Esophagus muscularis mucosa (tissue), 4 donors: ENCODE data around the gene MVB12B. TPM values are rescaled to one million over a fixed set of nuclear protein-coding genes. Genes with fewer than 3 reads are reported as not detected.

ENCODE experiments used
- DNase-seq: peaks from one replicate; pipeline ENCODE4 v3.0.0-alpha.2; 2017; ENCODE audit errors: extremely low spot score
- H3K27ac ChIP-seq, 4 donors: fragments of 200-600 bp; sonication (generic); replicated peaks in 1 of 4; 1 replicate in 3 of 4; 2 replicates in 1 of 4; pipeline ENCODE4 v1.5.1; 2016 to 2019; ENCODE audit warnings: mild to moderate bottlenecking in 1 of 4
- H3K27me3 ChIP-seq, 4 donors: fragments of 200-600 bp; sonication (generic); one replicate each; pipeline versions ENCODE4 v1.5.1 to v1.6.0; 2016 to 2019
- H3K36me3 ChIP-seq, 4 donors: fragments of 200-600 bp; sonication (generic); one replicate each; pipeline ENCODE4 v1.5.1; 2016 to 2019
- H3K4me1 ChIP-seq, 4 donors: fragments of 200-600 bp; sonication (generic); one replicate each; pipeline ENCODE4 v1.5.1; 2016 to 2019
- H3K4me3 ChIP-seq, 4 donors: fragments of 200-600 bp; sonication (generic); 1 replicate in 2 of 4; 2 replicates in 2 of 4; pipeline ENCODE4 v1.5.1; 2016 to 2019; ENCODE audit warnings: mild to moderate bottlenecking in 4 of 4, moderate library complexity in 1 of 4
- H3K9me3 ChIP-seq, 4 donors: fragments of 200-600 bp; sonication (generic); 1 replicate in 3 of 4; 2 replicates in 1 of 4; pipeline ENCODE4 v1.5.1; 2016 to 2019
- CTCF ChIP-seq, 3 experiments: fragments of 200-600 bp in 2 of 3; fragments of 450-650 bp in 1 of 3; sonication (generic) in 2 of 3; IDR thresholded peaks; one replicate each; pipeline ENCODE4 v1.5.1; 2017 to 2019; ENCODE audit warnings: antibody characterized with exemption in 3 of 3, mild to moderate bottlenecking in 2 of 3, moderate library complexity in 1 of 3
- EP300 ChIP-seq: sonication (generic); formaldehyde crosslinking; IDR thresholded peaks from one replicate; pipeline ENCODE4 v1.6.1; 2017; ENCODE audit warnings: antibody characterized with exemption
- POLR2A ChIP-seq: fragments of 450-650 bp; IDR thresholded peaks from one replicate; pipeline ENCODE4 v1.6.1; 2017; ENCODE audit warnings: antibody characterized with exemption, moderate library complexity, mild to moderate bottlenecking, low read depth
- POLR2AphosphoS5 ChIP-seq, 2 donors: sonication (generic); formaldehyde crosslinking; IDR thresholded peaks; one replicate each; pipeline ENCODE4 v1.6.1; 2017; ENCODE audit warnings: antibody characterized with exemption in 2 of 2
- WGBS: methylation state at CpG from one replicate; pipeline ENCODE4 v1.1.5; 2018; 5-methylcytosine and 5-hydroxymethylcytosine counted together
- intact Hi-C: fragments of 100-400 bp; cut with DNase I; formaldehyde crosslinking; loops from one replicate; pipeline ENCODE4 v1.15.1; 2023
- total RNA-seq, 4 donors: library from RNA; depleted of rRNA; stranded (reverse); fragments of >200 nt; gene quantifications; one replicate each; pipeline versions ENCODE4 v1.1.0 to v1.2.1, GENCODE V29; 2016

MVB12B gene
- total RNA-seq, 4 donors from 2014 or later, result 14.1 to 25.0 (median 18.4) TPM

- WGBS, result 98% methylated on average over 9 of the region's 17 CpGs
- no peak overlapping the region for H3K27ac ChIP-seq
- H3K9me3 ChIP-seq, result no peaks in the 10 kb centered on the region
- H3K4me3 ChIP-seq, result no peak overlapping the region
- no peaks in the 10 kb centered on the region for H3K36me3 ChIP-seq
- no peaks in the 10 kb centered on the region for H3K27me3 ChIP-seq
- TF ChIP-seq POLR2A, result no peak
- no peak for TF ChIP-seq POLR2AphosphoS5 (IDR thresholded peaks at IDR 0.05)
- TF ChIP-seq CTCF (IDR thresholded peaks at IDR 0.05), result no peak
- intact Hi-C loops, result no loop called here
- no peak for DNase-seq
- peaks cover 20 to 47% (median 35%) of the 10 kb centered on the region in 4 donors for H3K4me1 ChIP-seq
Measured at GRCh38 chr9:126371007-126371870, 44.6 kb downstream of the MVB12B start.

DNA sequence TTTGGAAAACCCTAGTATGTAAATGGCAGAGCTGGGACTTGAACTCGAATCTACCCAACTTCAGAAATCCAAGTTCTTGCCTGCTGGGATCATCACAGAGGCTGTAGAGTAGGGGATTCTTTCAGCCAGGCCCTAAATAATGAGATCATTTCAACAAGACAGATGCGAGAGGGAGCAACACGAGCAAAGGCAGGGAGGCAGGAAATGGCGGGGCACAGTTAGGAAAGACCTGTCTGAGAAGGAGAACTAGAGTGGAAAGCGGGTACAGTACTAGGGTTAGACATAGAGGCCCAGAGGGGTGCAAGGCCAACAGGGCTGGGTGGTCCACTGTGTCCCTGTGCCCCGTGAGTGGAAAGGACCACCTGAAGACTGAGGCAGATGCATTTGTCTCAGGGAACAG is 46.1 kb downstream of the MVB12B start:
- Histone ChIP-seq H3K4me1 (peaks cover 25 to 42% (median 33%) of the 10 kb centered on the region in 4 donors), H3K27me3 (no peaks in the 10 kb centered on the region), H3K36me3 (no peaks in the 10 kb centered on the region), H3K9me3 (no peaks in the 10 kb centered on the region), H3K4me3 (no peak overlapping the region), H3K27ac (peak overlapping the region in 2 of 4 donors; percentile 2 to 3)
- TF ChIP-seq CTCF (IDR thresholded peaks at IDR 0.05) (no peak), EP300 (no peak), POLR2A (no peak), POLR2AphosphoS5 (IDR thresholded peaks at IDR 0.05) (no peak)
- DNase-seq, result no peak
- WGBS, result 80% methylated on average over 6 of the region's 6 CpGs
- intact Hi-C loops, result no loop called here

GRCh38 chr9:126373241-126373640 is 46.6 kb downstream of the MVB12B start:
- Histone ChIP-seq H3K4me1 (peaks cover 25 to 41% (median 33%) of the 10 kb centered on the region in 4 donors), H3K9me3 (no peaks in the 10 kb centered on the region), H3K4me3 (no peak overlapping the region), H3K27ac (peak overlapping the region in 1 of 4 donors; percentile 2), H3K36me3 (no peaks in the 10 kb centered on the region), H3K27me3 (no peaks in the 10 kb centered on the region)
- no peak for DNase-seq
- WGBS, result 72% methylated on average over 5 of the region's 5 CpGs
- intact Hi-C loops, result no loop called here
- TF ChIP-seq CTCF (IDR thresholded peaks at IDR 0.05), result no peak
- TF ChIP-seq POLR2AphosphoS5 (IDR thresholded peaks at IDR 0.05), result no peak
- TF ChIP-seq EP300, result no peak
- TF ChIP-seq POLR2A, result no peak

DNA sequence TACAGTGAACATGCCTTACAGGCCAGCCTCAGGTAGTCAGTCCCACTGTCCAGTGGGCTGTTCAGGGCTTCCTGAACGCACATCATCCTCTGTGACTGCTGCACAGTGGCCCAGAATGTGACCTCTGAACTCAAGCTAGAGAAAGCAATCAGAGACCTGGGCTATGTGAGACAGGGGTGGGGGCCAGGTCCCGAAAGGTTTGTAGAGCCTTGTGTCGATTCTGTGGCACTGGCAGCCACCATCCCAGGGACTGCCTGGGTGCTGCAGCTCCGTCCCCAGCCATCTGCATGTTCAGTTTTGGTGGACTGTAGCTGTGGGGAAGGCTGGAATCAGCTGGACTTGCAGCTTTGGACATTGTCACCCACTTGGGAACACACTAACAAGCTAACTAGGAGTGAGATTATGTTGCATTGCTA is 47.7 kb downstream of the MVB12B start:
- TF ChIP-seq POLR2A (no peak), CTCF (IDR thresholded peaks at IDR 0.05) (no peak), POLR2AphosphoS5 (IDR thresholded peaks at IDR 0.05) (no peak), EP300 (no peak)
- peaks cover 25 to 42% (median 37%) of the 10 kb centered on the region in 4 donors for H3K4me1 ChIP-seq
- H3K27ac ChIP-seq, result no peak overlapping the region
- no peak overlapping the region for H3K4me3 ChIP-seq
- DNase-seq, result no peak
- no peaks in the 10 kb centered on the region for H3K27me3 ChIP-seq
- intact Hi-C loops, result no loop called here
- H3K9me3 ChIP-seq, result no peaks in the 10 kb centered on the region
- 100% methylated on average over 1 of the region's 4 CpGs for WGBS
- H3K36me3 ChIP-seq, result no peaks in the 10 kb centered on the region
